ENCODE measurements around the gene RAB44. TPM values are rescaled to one million over a fixed set of nuclear protein-coding genes. Genes with fewer than 3 reads are reported as not detected.

Gene RAB44
- total and polyA plus RNA-seq, 9 of the 15 experiments (the other 6 are each of a cell fraction or from before 2014, with no cell fraction given): not detected

DNA sequence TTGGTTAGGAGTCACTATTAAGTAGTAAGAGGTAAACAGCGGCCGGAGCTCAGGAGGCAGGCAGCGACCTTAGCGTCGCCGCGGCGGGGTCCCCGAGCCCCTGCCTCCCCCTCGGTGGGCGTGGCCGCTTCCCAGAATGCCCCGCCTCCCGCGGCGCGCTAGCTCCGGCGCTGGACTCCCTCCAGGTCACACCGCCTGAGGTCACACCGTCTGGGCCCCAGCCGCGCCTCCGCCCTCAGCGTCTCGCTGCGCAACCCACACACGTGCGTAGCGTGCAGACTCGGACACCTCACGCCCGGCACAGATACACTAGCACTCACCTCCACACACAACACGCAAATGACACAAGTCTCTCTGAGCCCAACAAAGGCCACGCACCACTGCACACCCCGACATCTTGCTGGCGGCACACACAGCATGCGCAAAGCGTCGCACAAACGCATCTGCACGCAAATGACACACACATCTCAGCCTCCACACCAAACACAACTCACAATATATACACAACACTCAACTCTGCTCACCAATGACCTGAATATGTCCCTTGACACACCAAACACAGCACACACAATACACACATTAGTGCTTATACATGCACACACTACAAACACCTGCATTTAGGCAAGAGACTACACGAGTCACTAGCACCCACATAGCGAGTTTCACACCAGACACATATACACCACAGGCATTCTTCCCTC is 36.7 kb upstream of the RAB44 start (continued):
- TF ChIP-seq, protein P1, sequence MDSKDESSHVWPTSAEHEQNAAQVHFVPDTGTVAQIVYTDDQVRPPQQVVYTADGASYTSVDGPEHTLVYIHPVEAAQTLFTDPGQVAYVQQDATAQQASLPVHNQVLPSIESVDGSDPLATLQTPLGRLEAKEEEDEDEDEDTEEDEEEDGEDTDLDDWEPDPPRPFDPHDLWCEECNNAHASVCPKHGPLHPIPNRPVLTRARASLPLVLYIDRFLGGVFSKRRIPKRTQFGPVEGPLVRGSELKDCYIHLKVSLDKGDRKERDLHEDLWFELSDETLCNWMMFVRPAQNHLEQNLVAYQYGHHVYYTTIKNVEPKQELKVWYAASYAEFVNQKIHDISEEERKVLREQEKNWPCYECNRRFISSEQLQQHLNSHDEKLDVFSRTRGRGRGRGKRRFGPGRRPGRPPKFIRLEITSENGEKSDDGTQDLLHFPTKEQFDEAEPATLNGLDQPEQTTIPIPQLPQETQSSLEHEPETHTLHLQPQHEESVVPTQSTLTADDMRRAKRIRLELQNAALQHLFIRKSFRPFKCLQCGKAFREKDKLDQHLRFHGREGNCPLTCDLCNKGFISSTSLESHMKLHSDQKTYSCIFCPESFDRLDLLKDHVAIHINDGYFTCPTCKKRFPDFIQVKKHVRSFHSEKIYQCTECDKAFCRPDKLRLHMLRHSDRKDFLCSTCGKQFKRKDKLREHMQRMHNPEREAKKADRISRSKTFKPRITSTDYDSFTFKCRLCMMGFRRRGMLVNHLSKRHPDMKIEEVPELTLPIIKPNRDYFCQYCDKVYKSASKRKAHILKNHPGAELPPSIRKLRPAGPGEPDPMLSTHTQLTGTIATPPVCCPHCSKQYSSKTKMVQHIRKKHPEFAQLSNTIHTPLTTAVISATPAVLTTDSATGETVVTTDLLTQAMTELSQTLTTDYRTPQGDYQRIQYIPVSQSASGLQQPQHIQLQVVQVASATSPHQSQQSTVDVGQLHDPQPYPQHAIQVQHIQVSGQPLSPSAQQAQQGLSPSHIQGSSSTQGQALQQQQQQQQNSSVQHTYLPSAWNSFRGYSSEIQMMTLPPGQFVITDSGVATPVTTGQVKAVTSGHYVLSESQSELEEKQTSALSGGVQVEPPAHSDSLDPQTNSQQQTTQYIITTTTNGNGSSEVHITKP (IDR thresholded peaks at IDR 0.05; ENCODE audit: partially characterized antibody): peak; percentile 27
- TF ChIP-seq, protein P2, sequence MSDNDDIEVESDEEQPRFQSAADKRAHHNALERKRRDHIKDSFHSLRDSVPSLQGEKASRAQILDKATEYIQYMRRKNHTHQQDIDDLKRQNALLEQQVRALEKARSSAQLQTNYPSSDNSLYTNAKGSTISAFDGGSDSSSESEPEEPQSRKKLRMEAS (CRISPR knock-in tag; IDR thresholded peaks at IDR 0.05): peak; percentile 99
- TF ChIP-seq NFIX (CRISPR knock-in tag; IDR thresholded peaks at IDR 0.05; ENCODE audit: low read depth) (no peak), NR2C1 (IDR thresholded peaks at IDR 0.05) (peak; percentile 69), NR2C1 (tag; IDR thresholded peaks at IDR 0.05) (peak; percentile 79), KLF1 (tag; IDR thresholded peaks at IDR 0.05) (0 out of 2 replicates have a peak, but pooled peaks have one; percentile 38), DNMT1 (IDR thresholded peaks at IDR 0.05) (0 out of 2 replicates have a peak, but pooled peaks have one; percentile 59), ZC3H4 (CRISPR knock-in tag; IDR thresholded peaks at IDR 0.05; ENCODE audit: borderline replicate concordance) (no peak), NCOA1 (IDR thresholded peaks at IDR 0.05; ENCODE audit: low read depth) (no peak), BHLHE40 (IDR thresholded peaks at IDR 0.05; ENCODE audit: low read length) (peak; percentile 98), CREM (IDR thresholded peaks at IDR 0.05; ENCODE audit: low read depth) (peak; percentile 81)
- TF ChIP-seq, protein P3, sequence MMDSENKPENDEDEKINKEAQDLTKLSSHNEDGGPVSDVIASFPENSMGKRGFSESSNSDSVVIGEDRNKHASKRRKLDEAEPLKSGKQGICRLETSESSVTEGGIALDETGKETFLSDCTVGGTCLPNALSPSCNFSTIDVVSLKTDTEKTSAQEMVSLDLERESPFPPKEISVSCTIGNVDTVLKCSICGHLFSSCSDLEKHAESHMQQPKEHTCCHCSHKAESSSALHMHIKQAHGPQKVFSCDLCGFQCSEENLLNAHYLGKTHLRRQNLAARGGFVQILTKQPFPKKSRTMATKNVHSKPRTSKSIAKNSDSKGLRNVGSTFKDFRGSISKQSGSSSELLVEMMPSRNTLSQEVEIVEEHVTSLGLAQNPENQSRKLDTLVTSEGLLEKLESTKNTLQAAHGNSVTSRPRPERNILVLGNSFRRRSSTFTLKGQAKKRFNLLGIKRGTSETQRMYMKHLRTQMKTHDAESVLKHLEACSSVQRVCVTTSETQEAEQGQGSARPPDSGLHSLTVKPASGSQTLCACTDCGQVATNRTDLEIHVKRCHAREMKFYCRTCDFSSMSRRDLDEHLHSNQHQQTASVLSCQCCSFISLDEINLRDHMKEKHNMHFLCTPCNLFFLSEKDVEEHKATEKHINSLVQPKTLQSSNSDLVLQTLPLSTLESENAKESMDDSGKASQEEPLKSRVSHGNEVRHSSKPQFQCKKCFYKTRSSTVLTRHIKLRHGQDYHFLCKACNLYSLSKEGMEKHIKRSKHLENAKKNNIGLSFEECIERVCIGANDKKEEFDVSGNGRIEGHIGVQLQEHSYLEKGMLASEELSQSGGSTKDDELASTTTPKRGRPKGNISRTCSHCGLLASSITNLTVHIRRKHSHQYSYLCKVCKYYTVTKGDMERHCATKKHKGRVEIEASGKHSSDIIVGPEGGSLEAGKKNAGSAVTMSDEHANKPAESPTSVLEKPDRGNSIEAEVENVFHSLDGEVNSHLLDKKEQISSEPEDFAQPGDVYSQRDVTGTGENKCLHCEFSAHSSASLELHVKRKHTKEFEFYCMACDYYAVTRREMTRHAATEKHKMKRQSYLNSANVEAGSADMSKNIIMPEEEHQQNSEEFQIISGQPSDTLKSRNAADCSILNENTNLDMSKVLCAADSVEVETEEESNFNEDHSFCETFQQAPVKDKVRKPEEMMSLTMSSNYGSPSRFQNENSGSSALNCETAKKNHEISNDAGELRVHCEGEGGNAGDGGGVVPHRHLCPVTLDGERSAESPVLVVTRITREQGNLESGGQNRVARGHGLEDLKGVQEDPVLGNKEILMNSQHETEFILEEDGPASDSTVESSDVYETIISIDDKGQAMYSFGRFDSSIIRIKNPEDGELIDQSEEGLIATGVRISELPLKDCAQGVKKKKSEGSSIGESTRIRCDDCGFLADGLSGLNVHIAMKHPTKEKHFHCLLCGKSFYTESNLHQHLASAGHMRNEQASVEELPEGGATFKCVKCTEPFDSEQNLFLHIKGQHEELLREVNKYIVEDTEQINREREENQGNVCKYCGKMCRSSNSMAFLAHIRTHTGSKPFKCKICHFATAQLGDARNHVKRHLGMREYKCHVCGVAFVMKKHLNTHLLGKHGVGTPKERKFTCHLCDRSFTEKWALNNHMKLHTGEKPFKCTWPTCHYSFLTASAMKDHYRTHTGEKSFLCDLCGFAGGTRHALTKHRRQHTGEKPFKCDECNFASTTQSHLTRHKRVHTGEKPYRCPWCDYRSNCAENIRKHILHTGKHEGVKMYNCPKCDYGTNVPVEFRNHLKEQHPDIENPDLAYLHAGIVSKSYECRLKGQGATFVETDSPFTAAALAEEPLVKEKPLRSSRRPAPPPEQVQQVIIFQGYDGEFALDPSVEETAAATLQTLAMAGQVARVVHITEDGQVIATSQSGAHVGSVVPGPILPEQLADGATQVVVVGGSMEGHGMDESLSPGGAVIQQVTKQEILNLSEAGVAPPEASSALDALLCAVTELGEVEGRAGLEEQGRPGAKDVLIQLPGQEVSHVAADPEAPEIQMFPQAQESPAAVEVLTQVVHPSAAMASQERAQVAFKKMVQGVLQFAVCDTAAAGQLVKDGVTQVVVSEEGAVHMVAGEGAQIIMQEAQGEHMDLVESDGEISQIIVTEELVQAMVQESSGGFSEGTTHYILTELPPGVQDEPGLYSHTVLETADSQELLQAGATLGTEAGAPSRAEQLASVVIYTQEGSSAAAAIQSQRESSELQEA (IDR thresholded peaks at IDR 0.05; ENCODE audit: low read depth): 0 out of 2 replicates have a peak, but pooled peaks have one; percentile 21
- TF ChIP-seq, protein P4, sequence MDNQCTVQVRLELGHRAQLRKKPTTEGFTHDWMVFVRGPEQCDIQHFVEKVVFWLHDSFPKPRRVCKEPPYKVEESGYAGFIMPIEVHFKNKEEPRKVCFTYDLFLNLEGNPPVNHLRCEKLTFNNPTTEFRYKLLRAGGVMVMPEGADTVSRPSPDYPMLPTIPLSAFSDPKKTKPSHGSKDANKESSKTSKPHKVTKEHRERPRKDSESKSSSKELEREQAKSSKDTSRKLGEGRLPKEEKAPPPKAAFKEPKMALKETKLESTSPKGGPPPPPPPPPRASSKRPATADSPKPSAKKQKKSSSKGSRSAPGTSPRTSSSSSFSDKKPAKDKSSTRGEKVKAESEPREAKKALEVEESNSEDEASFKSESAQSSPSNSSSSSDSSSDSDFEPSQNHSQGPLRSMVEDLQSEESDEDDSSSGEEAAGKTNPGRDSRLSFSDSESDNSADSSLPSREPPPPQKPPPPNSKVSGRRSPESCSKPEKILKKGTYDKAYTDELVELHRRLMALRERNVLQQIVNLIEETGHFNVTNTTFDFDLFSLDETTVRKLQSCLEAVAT (IDR thresholded peaks at IDR 0.05): peak; percentile 26 to 77; a peak in 2 of 4 replicates

All from K562 (cell line).